Measurements from ENCODE around the gene LAMC2.

LAMC2 gene

DNA sequence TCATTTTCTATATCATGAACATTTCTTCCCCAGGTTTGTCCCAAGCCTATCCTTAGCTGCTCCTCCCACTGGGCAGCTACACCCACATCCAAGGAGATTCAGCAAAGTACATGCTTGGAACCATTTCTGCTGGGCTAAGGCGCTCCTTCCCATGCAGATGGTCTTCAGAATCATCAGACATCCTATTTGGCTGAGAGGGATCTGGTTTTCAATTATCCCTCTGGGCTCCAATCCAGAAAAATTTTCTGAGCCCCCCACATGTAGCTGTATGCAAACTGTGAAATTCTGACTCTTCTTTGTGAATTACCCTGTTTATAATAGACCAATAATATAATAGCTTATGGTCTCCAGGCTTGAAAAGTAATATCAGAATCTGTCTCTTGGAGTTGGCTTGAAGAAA, 99.2 kb downstream of the LAMC2 start:
- CTCF ChIA-PET, result interaction anchor here (1.0 to 4.2 kb wide), 3 partner anchors 19 to 260 kb away, joined by 3 to 14 read pairs (median 3); no protein-coding TSS in a partner anchor
- no peak for DNase-seq (ENCODE audit: low read depth, low spot score)
- TF ChIP-seq, protein P1, sequence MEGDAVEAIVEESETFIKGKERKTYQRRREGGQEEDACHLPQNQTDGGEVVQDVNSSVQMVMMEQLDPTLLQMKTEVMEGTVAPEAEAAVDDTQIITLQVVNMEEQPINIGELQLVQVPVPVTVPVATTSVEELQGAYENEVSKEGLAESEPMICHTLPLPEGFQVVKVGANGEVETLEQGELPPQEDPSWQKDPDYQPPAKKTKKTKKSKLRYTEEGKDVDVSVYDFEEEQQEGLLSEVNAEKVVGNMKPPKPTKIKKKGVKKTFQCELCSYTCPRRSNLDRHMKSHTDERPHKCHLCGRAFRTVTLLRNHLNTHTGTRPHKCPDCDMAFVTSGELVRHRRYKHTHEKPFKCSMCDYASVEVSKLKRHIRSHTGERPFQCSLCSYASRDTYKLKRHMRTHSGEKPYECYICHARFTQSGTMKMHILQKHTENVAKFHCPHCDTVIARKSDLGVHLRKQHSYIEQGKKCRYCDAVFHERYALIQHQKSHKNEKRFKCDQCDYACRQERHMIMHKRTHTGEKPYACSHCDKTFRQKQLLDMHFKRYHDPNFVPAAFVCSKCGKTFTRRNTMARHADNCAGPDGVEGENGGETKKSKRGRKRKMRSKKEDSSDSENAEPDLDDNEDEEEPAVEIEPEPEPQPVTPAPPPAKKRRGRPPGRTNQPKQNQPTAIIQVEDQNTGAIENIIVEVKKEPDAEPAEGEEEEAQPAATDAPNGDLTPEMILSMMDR (IDR thresholded peaks at IDR 0.05; ENCODE audit: insufficient read depth, low read length, missing control alignments), result no peak
- POLR2A ChIA-PET, result no interaction called here
- H3K4me3 ChIP-seq (ENCODE audit: low read depth, low read length), result no peak overlapping the region

DNA sequence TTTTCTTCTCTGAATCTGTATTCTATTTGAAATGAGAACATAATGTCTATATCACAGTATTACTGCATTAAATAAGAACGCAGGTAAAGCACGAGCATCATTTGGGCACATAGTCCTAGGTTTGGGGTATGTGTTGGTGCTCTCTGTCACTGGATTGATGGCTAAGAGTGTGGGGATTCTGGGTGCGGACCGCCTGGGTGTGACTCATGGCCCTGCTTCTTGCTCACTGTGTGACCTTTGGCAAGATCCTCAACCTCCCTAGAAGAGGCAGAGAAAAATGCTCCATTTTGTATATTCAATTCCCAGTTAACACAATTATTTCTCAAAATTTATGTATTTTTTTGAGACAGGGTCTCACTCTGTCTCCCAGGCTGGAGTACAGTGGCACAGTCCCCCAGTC, 99.7 kb downstream of the LAMC2 start:
- CTCF ChIA-PET, result interaction anchor here (1.0 to 4.2 kb wide), 4 partner anchors 18 to 261 kb away, joined by 3 to 14 read pairs (median 4); no protein-coding TSS in a partner anchor
- no peak for DNase-seq (ENCODE audit: low read depth, low spot score)
- H3K4me3 ChIP-seq (ENCODE audit: low read depth, low read length), result no peak overlapping the region
- POLR2A ChIA-PET, result no interaction called here
- TF ChIP-seq, protein P1 (IDR thresholded peaks at IDR 0.05; ENCODE audit: insufficient read depth, low read length, missing control alignments), result no peak

DNA sequence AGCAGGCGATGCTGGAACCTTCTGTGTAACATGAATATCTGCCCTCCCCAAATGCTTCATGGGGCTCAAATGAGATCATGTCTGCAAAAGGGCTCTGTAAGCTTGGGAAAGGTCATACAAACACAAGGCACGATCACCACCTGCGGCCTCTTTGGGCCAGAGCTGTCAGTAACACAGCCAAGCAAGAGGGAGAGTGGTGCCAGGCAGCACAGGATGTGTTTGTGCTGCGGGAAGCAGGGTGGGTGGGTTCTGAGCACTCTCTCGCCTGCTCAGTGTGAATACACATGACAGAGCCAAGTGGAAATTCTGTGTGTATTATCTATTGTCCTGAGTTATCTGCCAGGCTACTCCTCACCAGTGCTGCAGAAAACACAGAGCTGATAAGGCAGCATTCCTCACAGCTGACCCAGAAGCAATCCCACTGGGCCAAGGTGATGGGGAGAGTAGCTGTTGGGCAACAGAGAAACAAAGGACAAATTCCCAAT, 101.2 kb downstream of the LAMC2 start:
- DNase-seq (ENCODE audit: low read depth, low spot score), result no peak

DNA sequence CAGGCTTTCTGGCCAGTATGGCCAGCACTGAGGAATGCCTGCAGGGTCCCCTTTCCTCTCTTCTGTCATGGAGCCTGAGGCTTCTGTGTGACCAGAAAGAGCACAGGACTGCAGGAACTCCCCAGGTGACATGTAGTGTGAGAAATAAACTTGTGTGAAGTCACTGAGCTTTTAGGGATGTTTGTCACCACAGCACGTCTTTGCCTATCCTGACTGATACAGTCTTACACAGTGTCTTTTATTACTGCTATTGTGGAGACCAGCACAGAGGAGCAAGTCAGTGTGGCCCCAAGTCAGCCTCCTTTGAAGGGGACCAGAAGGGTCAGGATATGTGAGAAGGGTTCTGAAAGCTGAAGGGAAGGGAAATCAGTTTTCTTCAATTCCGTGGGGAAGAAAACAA, 102.5 kb downstream of the LAMC2 start:
- DNase-seq (ENCODE audit: low read depth, low spot score), result no peak
- TF ChIP-seq, protein P1 (IDR thresholded peaks at IDR 0.05; ENCODE audit: insufficient read depth, low read length, missing control alignments), result no peak
- ChIA-PET POLR2A (no interaction called here), CTCF (interaction anchor here (1.2 to 4.2 kb wide), 2 partner anchors 8 to 30 kb away, joined by 6 to 14 read pairs; no protein-coding TSS in a partner anchor)
- no peak overlapping the region for H3K4me3 ChIP-seq (ENCODE audit: low read depth, low read length)

More for the DNA sequence above, 101.2 kb downstream of the LAMC2 start:
- ChIA-PET CTCF (interaction anchor here (0.9 to 4.2 kb wide), 6 partner anchors 19 to 324 kb away, joined by 3 to 14 read pairs (median 3); no protein-coding TSS in a partner anchor), POLR2A (no interaction called here)
- H3K4me3 ChIP-seq (ENCODE audit: low read depth, low read length), result no peak overlapping the region
- TF ChIP-seq, protein P1 (IDR thresholded peaks at IDR 0.05; ENCODE audit: insufficient read depth, low read length, missing control alignments), result no peak

DNA sequence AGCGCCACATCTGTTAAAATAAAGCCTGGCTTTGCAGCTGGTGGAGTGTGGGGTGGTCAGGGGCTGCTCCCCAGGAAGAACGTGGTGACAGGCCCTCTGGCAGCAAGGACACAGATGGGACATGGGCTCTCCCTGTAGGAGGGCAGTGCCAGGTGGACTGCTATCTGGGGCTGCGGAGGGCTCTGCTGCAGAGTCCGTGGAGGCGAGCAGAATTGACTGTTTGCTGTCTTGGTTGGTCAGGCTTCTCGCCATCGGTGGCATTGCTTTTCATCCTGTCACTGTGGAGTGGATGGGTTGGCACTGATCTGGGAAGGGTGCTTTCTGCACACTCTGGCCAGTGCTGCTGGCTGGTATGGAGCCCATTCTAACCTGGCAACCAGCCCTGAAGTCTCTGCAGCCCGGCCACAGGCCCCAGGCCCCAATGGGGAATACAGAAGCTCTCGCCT, 103.0 kb downstream of the LAMC2 start:
- TF ChIP-seq, protein P1 (IDR thresholded peaks at IDR 0.05; ENCODE audit: insufficient read depth, low read length, missing control alignments), result no peak
- no peak for DNase-seq (ENCODE audit: low read depth, low spot score)
- ChIA-PET CTCF (interaction anchor here (1.2 to 4.2 kb wide), 2 partner anchors 9 to 29 kb away, joined by 6 to 14 read pairs; no protein-coding TSS in a partner anchor), POLR2A (no interaction called here)
- no peak overlapping the region for H3K4me3 ChIP-seq (ENCODE audit: low read depth, low read length)

DNA sequence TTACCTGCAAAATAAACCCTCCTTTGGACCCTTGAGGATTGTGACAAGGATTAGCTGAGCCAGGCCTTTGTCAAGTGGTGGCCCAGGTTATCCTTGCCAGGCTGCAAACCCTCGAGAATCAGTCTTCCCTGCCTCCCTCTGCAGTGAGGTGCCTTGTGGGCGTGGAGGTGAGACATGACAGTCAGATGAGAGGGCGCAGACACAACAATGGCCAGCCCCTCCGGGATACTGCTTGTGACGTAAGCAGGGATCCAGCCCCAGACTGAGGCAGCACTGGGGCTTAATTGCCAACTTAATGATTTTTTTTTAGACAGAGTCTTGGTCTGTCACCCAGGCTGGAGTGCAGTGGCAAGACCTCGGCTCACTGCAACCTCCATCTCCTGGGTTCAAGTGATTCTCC, 104.6 kb downstream of the LAMC2 start:
- ChIA-PET CTCF (interaction anchor here (0.6 to 5.7 kb wide), 4 partner anchors 9 to 212 kb away, joined by 3 to 61 read pairs (median 4); no protein-coding TSS in a partner anchor), POLR2A (no interaction called here)
- no peak for DNase-seq (ENCODE audit: low read depth, low spot score)
- no peak overlapping the region for H3K4me3 ChIP-seq (ENCODE audit: low read depth, low read length)
- TF ChIP-seq, protein P1 (IDR thresholded peaks at IDR 0.05; ENCODE audit: insufficient read depth, low read length, missing control alignments), result no peak
